ENCODE data around the gene ITIH1.

- TF ChIP-seq CTCF (IDR thresholded peaks at IDR 0.05) (no peak), POLR2A (IDR thresholded peaks at IDR 0.05) (no peak)
These were observed 62.6 kb downstream of the ITIH1 start for GRCh38 chr3:52839892-52840545.

Measured in body of pancreas (tissue), 4 donors.